ENCODE measurements around the gene MT1A. TPM values are rescaled to one million over a fixed set of nuclear protein-coding genes. Genes with fewer than 3 reads are reported as not detected.

The MT1A gene
- total RNA-seq, 1 donor from 2014 or later = 62.4 TPM

DNA sequence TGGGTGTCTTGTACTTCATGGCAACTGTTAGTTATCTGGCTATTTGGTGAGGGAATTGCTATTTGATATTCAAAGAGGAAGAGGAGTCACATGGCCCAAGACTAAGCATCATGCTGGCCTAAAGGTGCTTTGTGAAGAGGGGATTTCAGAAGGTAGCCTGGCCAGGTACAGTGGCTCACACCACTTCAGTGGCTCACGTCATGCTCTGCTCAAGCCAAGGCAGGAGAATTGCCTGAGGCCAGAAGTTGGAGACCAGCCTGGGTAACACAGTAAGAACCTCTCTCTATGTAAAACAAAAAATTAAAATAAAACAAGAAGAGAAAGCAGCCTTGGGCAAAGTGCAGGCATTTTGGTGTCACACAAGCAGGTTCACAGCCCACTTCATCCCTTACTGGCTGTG lies 6.8 kb downstream of the MT1A start:
- TF ChIP-seq, protein P1, sequence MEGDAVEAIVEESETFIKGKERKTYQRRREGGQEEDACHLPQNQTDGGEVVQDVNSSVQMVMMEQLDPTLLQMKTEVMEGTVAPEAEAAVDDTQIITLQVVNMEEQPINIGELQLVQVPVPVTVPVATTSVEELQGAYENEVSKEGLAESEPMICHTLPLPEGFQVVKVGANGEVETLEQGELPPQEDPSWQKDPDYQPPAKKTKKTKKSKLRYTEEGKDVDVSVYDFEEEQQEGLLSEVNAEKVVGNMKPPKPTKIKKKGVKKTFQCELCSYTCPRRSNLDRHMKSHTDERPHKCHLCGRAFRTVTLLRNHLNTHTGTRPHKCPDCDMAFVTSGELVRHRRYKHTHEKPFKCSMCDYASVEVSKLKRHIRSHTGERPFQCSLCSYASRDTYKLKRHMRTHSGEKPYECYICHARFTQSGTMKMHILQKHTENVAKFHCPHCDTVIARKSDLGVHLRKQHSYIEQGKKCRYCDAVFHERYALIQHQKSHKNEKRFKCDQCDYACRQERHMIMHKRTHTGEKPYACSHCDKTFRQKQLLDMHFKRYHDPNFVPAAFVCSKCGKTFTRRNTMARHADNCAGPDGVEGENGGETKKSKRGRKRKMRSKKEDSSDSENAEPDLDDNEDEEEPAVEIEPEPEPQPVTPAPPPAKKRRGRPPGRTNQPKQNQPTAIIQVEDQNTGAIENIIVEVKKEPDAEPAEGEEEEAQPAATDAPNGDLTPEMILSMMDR (conservative IDR thresholded peaks at IDR 0.05; ENCODE audit: low read depth, low read length) = no peak
- no peak for DNase-seq (ENCODE audit: low read depth)
- no peak overlapping the region for H3K4me3 ChIP-seq (ENCODE audit: low read depth, low read length)

DNA sequence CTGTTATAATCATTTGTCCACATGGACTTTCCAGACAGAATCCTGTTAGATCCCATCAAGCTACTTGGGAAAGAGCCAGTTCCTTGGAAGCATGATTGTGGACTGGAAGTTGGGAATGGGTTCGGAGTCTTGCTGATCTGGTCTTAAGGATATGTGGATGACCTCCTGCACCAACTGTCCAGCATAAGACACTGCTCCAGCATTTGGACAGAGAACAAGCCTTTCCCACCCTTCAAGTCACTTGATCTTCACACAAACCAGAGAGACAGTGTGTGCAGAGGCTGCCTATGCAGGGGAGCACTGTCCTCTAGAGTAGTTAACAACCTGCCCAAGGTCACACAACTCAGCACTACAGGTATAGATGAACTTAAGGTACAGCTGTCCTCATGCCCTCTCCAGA lies 7.4 kb downstream of the MT1A start:
- no peak overlapping the region for H3K4me3 ChIP-seq (ENCODE audit: low read depth, low read length)
- no peak for DNase-seq (ENCODE audit: low read depth)
- TF ChIP-seq, protein P1 (conservative IDR thresholded peaks at IDR 0.05; ENCODE audit: low read depth, low read length) = no peak

DNA sequence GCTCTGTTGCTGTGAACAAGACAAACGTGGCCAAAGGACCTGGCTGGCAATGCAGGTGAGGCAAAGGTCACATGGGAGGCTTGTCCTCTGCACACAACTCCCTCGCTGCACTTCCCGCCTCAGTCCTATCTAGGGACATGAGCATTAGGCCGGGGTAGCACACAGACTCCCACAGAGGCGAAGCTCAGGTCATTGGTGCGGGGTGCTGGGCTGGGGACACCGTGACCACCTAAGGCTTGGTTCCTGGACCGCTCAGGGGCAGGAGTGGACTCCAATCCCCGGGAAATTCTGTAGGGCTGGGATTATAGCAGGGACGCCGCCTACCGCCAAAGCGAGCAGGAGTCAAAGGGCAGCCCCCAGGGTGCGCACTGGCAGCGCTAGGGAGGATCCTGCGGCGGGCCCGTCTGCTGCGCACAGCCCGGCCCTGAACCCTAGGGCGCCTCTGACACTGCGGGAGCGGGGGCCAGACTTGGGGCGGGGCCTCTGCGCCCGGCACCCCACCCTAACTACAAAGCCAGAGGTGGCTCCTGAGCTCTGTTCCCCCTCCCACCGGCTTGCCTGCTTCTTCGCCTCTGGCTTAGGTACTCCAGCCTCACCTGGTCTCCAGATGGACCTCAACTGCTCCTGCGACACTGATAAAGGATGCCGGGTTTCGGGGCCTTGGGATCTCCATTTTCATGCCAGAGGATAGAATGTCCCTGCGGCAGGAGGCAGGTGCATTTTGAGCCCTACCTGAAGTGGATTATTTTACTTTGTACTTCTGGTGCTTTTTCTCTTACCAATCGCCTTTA lies 9.4 kb downstream of the MT1A start:
- TF ChIP-seq, protein P1 (conservative IDR thresholded peaks at IDR 0.05; ENCODE audit: low read depth, low read length) = no peak

DNA sequence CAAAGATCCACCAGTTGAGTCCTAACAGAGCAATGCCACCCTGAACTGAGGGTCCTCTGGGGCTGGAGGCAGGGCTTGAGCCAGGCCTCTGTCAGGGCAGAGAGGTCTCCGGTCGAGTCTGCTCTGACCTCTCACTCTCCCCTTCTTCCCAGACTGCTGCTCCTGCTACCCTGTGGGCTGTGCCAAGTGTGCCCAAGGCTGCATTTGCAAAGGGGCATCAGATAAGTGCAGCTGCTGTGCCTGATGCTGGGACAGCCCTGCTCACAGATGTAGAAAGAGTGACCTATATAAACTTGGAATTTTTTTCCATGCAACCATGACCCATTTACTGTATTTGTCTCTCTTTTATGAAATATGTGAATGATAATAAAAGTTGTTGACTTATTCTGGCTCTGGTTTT lies 10.8 kb downstream of the MT1A start:
- TF ChIP-seq, protein P1 (conservative IDR thresholded peaks at IDR 0.05; ENCODE audit: low read depth, low read length) = no peak
- H3K4me3 ChIP-seq (ENCODE audit: low read depth, low read length) = no peak overlapping the region
- no peak for DNase-seq (ENCODE audit: low read depth)

More for the DNA sequence above, 9.4 kb downstream of the MT1A start:
- H3K4me3 ChIP-seq (ENCODE audit: low read depth, low read length) = no peak overlapping the region
- DNase-seq (ENCODE audit: low read depth) = no peak

DNA sequence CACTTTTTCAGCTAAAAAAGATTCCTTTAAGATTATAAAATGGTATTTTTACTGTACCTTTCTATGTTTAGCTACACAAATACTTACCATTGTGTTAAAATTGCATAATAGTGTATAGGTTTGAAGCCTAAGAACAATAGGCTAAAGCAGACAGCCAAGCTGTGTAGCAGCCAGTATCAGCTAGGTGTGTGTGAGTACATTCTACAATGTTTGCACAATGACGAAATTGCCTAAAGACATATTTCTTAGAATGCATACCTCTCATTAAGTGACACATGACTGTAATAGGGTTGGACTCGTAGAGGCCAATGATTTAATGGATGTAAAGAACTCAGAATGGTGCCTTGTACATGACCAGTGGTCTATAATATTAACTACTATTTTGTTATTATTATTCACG lies 11.4 kb downstream of the MT1A start:
- no peak for DNase-seq (ENCODE audit: low read depth)
- TF ChIP-seq, protein P1 (conservative IDR thresholded peaks at IDR 0.05; ENCODE audit: low read depth, low read length) = no peak
- no peak overlapping the region for H3K4me3 ChIP-seq (ENCODE audit: low read depth, low read length)

DNA sequence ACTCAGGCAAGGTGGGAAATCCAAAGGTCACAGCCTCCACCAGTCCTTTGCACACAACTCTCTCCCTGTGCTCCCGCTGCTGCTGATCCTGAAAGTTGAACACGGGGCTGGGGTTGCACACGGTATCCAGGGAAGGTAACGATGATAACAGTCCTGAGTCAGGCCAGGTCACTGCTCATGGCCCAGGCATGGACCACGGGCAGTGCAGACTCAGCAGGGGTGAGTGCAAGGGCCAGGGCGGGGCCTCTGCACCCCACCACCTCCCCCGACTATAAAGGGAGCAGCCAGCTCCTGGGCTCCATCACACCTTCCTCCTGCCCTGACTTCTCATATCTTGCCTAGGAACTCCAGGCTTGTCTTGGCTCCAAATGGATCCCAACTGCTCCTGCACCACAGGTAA lies 13.1 kb downstream of the MT1A start, which contains the start of gene MT1B:
MT1B (plus strand) TSS at position 301 of the 400 bp plus-strand sequence; CDS start at position 369, 68 bp downstream.
- DNase-seq (ENCODE audit: low read depth) = no peak
- no peak within 1 kb of the TSS for H3K4me3 ChIP-seq (ENCODE audit: low read depth, low read length)
- TF ChIP-seq, protein P1 (conservative IDR thresholded peaks at IDR 0.05; ENCODE audit: low read depth, low read length) = no peak

DNA sequence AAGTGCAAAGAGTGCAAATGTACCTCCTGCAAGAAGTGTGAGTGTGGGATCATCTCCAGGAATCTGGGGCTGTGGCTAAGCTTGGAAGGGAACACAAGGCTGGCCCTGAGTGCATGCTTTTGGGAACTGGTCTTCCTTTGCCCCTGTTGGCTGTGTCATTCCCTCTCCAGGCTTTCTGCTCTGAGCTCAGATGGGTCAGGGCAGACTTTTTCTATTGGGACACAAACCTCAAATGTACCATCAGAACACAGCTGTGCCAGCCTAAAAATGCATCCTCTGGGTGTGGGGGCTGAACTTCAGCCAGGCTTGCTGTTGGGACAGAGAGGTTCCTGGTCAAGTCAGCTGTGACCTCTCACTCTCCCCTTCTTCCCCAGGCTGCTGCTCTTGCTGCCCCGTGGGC lies 14.1 kb downstream of the MT1A start:
- no peak overlapping the region for H3K4me3 ChIP-seq (ENCODE audit: low read depth, low read length)
- TF ChIP-seq, protein P1 (conservative IDR thresholded peaks at IDR 0.05; ENCODE audit: low read depth, low read length) = no peak
- no peak for DNase-seq (ENCODE audit: low read depth)

Measured in epithelial cell of proximal tubule (primary cell).